Aorta (tissue), 5 donors: ENCODE measurements around the gene NKAIN2. TPM values are rescaled to one million over a fixed set of nuclear protein-coding genes. Genes with fewer than 3 reads are reported as not detected.
"Not testable (repeated sequence)": the region's sequence is repeated elsewhere in the genome, so short reads cannot be mapped to it uniquely, and the experiment has no call there.

ENCODE experiments used
- ATAC-seq: fragments of 200-7000 bp; cut with Tn5 transposase; one replicate; pipeline ENCODE4 v1.9.1; 2022; ENCODE audit warnings: moderate library complexity; ENCODE audit not compliant: low FRiP score
- DNase-seq, 2 donors: peaks; one replicate each; pipeline ENCODE4 v3.0.0-alpha.2; 2020
- H3K27ac ChIP-seq, 2 donors: one replicate each; pipeline ENCODE4 v1.5.1; 2013; ENCODE audit warnings: low read length in 2 of 2, mild to moderate bottlenecking in 2 of 2, moderate library complexity in 2 of 2, control low read depth in 1 of 2, inconsistent platforms in 1 of 2, low read depth in 1 of 2
- H3K27me3 ChIP-seq, 2 donors: one replicate each; pipeline ENCODE4 v1.6.1; 2013; ENCODE audit warnings: control low read depth in 1 of 2, low read length in 1 of 2, mild to moderate bottlenecking in 1 of 2, moderate library complexity in 1 of 2; ENCODE audit not compliant: insufficient read depth in 2 of 2, control insufficient read depth in 1 of 2
- H3K36me3 ChIP-seq, 2 donors: one replicate each; pipeline ENCODE4 v1.6.1; 2013; ENCODE audit warnings: control low read depth in 1 of 2, low read length in 1 of 2, mild to moderate bottlenecking in 1 of 2; ENCODE audit not compliant: insufficient read depth in 2 of 2, control insufficient read depth in 1 of 2
- H3K4me1 ChIP-seq, 2 donors: one replicate each; pipeline ENCODE4 v1.6.1; 2013; ENCODE audit warnings: low read length in 2 of 2, control low read depth in 1 of 2, mild to moderate bottlenecking in 1 of 2, moderate library complexity in 1 of 2; ENCODE audit not compliant: insufficient read depth in 2 of 2, control insufficient read depth in 1 of 2
- H3K4me3 ChIP-seq, 2 donors: one replicate each; pipeline ENCODE4 v1.5.1; 2013; ENCODE audit warnings: low read length in 2 of 2, control low read depth in 1 of 2, mild to moderate bottlenecking in 1 of 2
- H3K9me3 ChIP-seq: one replicate; pipeline ENCODE4 v1.6.1; 2013; ENCODE audit warnings: mild to moderate bottlenecking, low read length; ENCODE audit not compliant: control insufficient read depth
- WGBS, 2 donors: extraction: QIAGEN DNeasy Blood & Tissue Kit; methylation state at CpG; one replicate each; pipeline ENCODE4 v1.1.7; 2013; 5-methylcytosine and 5-hydroxymethylcytosine counted together
- intact Hi-C, 2 donors: fragments of 100-400 bp; cut with DNase I; formaldehyde crosslinking; loops; one replicate each; pipeline versions ENCODE4 v1.14.2 to v1.15.0; 2022
- polyA plus RNA-seq, 2 donors: library from polyadenylated mRNA; stranded (reverse); fragments of 200-250 nt; gene quantifications; one replicate each; pipeline ENCODE4 v1.2.3, GENCODE V29; 2013
- total RNA-seq, 2 donors: library from RNA; stranded (reverse); fragmentation: NEBNext Ultra II Directional; extraction: Animal tissue kit (Norgen Biotek cat#: 25700); gene quantifications; one replicate each; pipeline ENCODE4 v1.2.1, GENCODE V29; 2021
- donor health status: healthy with polysubstance abuse.
- donor health status: Bipolar disorder and iron deficiency.
- donor health status: DM: no; HTN: no; CAD: no.
- donor health status: DM: no; HTN: no; CAD: no.
- donor health status: DM: yes; HTN: yes; CAD: no.

Gene NKAIN2
- total and polyA plus RNA-seq, 4 donors = 1.4 to 1.9 TPM; not detected in 2

DNA sequence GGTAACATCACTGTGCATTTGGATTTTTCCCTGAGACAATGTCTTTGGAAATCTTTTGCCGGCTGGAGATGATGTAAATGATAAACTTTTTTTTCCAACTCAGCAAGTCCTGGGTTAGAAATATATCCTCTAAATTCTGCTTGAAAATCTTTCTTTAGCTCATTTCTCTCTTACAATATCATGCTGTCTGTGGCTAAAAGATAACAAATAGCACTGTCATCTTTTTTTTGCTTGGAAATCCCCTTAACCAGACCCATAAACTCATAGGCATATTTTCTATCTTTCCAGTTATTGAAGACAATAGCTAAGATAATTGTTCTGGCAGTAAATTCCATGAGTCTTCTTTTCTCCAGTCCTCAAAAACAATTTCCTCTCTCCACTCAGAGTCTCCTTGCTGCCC, 481.5 kb downstream of the NKAIN2 start:
- H3K4me1 ChIP-seq = no peaks in the 10 kb centered on the region
- DNase-seq (no peak), ATAC-seq (no peak)
- no peaks in the 10 kb centered on the region for H3K9me3 ChIP-seq
- H3K36me3 ChIP-seq = no peaks in the 10 kb centered on the region
- H3K27me3 ChIP-seq = no peaks in the 10 kb centered on the region
- intact Hi-C loops = no loop called here
- H3K4me3 ChIP-seq = no peak overlapping the region
- H3K27ac ChIP-seq = no peak overlapping the region
- WGBS, 2 donors = 87 to 89% methylated on average over 1 of the region's 1 CpG

DNA sequence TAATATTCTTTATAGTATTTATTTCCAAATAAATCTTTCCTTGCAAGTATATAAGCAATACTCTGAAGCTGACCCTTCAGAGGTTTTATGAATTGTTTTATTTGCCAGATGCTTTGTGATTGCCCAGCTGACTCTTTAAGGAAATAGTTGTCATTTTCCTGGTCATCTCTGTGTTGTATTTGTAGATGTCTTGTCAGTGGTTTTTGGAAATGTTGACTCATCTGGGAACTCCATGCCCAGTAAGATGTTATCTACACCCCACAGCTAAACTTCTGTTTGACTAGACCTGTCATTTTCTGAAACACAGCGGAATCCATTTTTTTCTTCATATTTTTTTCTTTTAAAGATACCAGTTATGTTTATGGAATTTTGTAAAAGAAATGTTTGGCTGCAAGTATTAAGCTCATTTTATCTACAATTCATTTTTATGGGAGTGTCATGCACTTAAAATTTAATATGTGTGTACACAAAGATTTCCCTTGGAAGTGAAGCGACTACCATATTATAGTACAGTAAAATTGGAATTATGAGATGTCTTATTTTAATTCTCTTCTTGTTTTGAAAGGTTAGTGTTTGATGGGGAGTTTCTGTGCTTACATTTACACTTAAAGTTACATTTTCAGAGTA, 491.0 kb downstream of the NKAIN2 start:
- no peaks in the 10 kb centered on the region for H3K9me3 ChIP-seq
- ATAC-seq (no peak), DNase-seq (no peak)
- no peaks in the 10 kb centered on the region for H3K27me3 ChIP-seq
- WGBS, 2 donors = 91 to 97% methylated on average over 2 of the region's 2 CpGs
- intact Hi-C loops = no loop called here
- no peak overlapping the region for H3K4me3 ChIP-seq
- no peaks in the 10 kb centered on the region for H3K36me3 ChIP-seq
- no peaks in the 10 kb centered on the region for H3K4me1 ChIP-seq
- no peak overlapping the region for H3K27ac ChIP-seq

DNA sequence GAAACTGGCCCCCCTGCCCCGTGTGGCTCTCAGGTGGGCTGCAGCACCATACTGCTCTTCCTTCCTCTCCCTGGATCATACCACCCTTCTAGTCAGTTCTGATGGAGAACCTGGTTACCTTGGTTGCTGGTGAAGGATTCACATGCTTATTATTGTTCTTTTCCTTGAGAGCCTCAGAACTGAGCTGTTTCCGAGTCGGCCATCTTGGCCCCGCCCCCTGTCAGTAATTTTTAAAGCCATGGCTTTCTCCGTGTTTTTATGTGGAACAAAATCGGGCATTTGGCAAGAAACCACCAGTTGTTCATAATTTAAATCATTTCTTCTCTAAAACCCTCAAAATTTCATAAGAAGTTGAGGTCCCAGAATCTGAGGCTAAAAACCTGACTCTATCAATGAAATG, 493.8 kb downstream of the NKAIN2 start:
- intact Hi-C loops = no loop called here
- no peak for DNase-seq
- Histone ChIP-seq H3K4me3 (no peak overlapping the region), H3K27ac (no peak overlapping the region), H3K4me1 (no peaks in the 10 kb centered on the region), H3K9me3 (no peaks in the 10 kb centered on the region), H3K27me3 (no peaks in the 10 kb centered on the region), H3K36me3 (no peaks in the 10 kb centered on the region)
- 88 to 90% methylated on average over 6 of the region's 6 CpGs for WGBS, 2 donors
- ATAC-seq = no peak

DNA sequence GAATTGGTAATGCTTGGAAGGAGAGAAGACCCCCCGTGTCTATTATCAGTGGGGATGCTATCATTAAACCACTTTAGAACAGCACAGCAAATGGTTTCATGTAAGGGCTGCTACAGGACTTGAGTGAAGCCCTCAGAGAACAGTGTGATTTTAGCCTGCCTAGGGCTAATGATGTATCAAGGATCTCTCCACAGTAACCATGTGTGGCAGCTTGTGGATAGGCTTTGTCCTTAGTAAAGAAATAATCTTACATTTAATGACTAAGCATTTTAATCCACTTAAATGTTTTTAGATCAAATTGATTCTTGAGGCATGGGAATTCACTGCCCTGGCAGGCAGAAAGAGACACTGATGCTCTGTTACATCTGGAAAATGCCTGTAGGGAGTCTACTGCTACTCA, 495.1 kb downstream of the NKAIN2 start:
- intact Hi-C loops = no loop called here
- H3K9me3 ChIP-seq = no peaks in the 10 kb centered on the region
- H3K27me3 ChIP-seq = no peaks in the 10 kb centered on the region
- ATAC-seq (no peak), DNase-seq (no peak)
- no peak overlapping the region for H3K4me3 ChIP-seq
- no peaks in the 10 kb centered on the region for H3K36me3 ChIP-seq
- 46 to 52% methylated on average over 1 of the region's 1 CpG for WGBS, 2 donors
- H3K27ac ChIP-seq = no peak overlapping the region
- no peaks in the 10 kb centered on the region for H3K4me1 ChIP-seq

DNA sequence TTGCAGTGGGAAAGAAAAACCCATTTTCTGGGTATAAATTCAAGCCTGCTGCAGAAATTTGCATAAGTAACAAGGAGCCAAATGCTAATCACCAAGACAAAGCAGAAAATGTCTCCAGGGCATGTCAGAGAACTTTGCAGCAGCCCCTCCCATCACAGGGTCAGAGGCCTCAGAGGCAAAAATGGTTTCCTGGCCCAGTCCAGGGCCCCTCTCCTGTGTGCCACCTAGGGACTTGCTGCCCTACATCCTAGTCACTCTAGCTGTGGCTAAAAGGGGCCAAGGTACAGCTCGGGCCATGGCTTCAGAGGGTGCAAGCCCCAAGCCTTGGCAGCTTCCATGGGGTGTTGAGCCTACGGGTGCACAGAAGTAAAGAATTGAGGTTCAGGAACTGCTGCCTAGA, 497.2 kb downstream of the NKAIN2 start:
- 97 to 100% methylated on average over 2 of the region's 2 CpGs for WGBS, 2 donors
- H3K27ac ChIP-seq, H3K4me3 ChIP-seq, intact Hi-C loops, H3K36me3 ChIP-seq, DNase-seq, H3K9me3 ChIP-seq, ATAC-seq, H3K27me3 ChIP-seq, H3K4me1 ChIP-seq: not testable (repeated sequence)

DNA sequence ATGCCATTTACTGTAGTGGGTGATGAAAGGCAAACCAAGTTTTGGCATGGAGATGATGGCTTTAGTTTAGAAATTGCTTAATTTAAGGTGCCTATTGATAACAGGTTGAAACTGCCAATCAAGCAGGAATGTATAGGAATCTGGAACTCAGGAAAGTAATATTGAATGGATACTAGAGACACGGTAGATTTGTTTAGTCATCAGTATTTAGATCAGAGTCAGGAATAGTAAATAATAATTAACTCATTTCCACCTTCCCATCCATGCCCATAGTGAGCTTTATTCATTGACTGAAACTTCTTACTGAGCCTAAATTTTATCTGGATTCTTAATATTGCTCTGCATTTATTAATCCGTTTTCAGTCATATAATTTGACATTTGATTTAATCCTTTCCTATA, 500.3 kb downstream of the NKAIN2 start:
- WGBS, 2 donors = 90% methylated on average over 2 of the region's 2 CpGs
- intact Hi-C loops = no loop called here
- H3K27me3 ChIP-seq = no peaks in the 10 kb centered on the region
- no peak overlapping the region for H3K4me3 ChIP-seq
- ATAC-seq (no peak), DNase-seq (no peak)
- no peaks in the 10 kb centered on the region for H3K36me3 ChIP-seq
- no peak overlapping the region for H3K27ac ChIP-seq
- H3K4me1 ChIP-seq = no peaks in the 10 kb centered on the region
- no peaks in the 10 kb centered on the region for H3K9me3 ChIP-seq

DNA sequence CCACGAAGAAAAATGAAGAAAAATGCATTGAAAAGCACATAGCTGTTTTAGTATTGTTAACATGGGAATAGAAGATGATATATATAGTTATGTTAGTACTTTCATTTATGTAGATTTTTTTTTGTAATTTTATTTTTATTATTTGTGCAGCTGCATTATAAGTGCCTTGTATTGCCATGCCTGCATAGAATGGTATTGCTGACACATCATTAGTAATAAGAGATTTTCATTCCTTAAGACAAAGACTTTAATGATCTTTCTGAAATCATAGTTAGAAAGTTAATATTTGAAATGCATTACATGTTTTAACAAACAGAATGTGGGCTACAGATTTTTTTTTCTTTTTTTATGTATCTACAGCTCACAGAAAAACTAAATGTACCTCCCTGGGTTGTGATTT, 506.5 kb downstream of the NKAIN2 start:
- Histone ChIP-seq H3K27me3 (no peaks in the 10 kb centered on the region), H3K4me3 (no peak overlapping the region), H3K4me1 (no peaks in the 10 kb centered on the region), H3K9me3 (no peaks in the 10 kb centered on the region), H3K36me3 (no peaks in the 10 kb centered on the region), H3K27ac (no peak overlapping the region)
- intact Hi-C loops = no loop called here
- 76 to 78% methylated on average over 1 of the region's 1 CpG for WGBS, 2 donors
- DNase-seq (no peak), ATAC-seq (no peak)

DNA sequence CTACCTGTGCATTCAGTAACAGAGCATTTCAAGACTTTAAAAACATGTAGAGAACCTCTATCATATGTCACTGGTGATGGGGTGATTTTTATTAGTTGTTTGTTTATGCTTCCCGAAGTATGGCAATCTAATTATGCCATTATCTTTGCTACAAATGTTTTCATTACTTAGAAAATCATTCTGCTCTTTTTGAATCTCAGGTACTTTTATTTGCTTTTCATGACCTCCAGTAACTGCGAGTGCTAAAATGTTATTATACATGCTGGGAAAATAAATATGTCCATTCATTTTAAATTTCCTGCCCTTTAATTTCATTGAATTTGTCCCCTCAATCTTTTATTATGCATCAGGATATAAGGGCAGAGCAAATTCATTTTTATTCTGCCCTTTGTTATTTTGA, 515.7 kb downstream of the NKAIN2 start:
- WGBS, 2 donors = 64 to 71% methylated on average over 2 of the region's 2 CpGs
- intact Hi-C loops = no loop called here
- H3K4me3 ChIP-seq = no peak overlapping the region
- no peak overlapping the region for H3K27ac ChIP-seq
- H3K36me3 ChIP-seq = no peaks in the 10 kb centered on the region
- no peaks in the 10 kb centered on the region for H3K4me1 ChIP-seq
- DNase-seq = no peak
- ATAC-seq = no peak
- H3K27me3 ChIP-seq = no peaks in the 10 kb centered on the region
- H3K9me3 ChIP-seq = no peaks in the 10 kb centered on the region

DNA sequence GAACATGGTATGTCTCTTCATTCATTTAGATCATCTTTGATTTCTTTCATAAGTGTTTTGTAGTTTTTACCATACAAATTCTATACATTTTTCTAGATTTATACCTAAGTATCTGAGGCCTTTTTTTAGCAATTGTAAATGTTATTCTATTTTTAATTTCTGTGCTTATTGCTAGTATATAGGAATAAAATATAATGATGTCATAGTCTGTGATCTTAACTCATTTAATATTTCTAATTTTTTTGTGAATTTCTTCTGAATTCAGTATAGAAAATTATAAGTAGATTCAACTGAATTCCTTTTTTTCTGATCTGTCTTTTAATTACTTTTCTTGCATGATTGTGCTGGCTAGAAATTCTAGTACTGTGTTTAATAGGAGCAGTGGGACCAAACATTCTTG, 520.6 kb downstream of the NKAIN2 start:
- DNase-seq = no peak
- no peak overlapping the region for H3K27ac ChIP-seq
- H3K4me3 ChIP-seq = no peak overlapping the region
- H3K27me3 ChIP-seq = no peaks in the 10 kb centered on the region
- H3K4me1 ChIP-seq = no peaks in the 10 kb centered on the region
- no peaks in the 10 kb centered on the region for H3K36me3 ChIP-seq
- intact Hi-C loops = no loop called here
- peaks cover 2% of the 10 kb centered on the region for H3K9me3 ChIP-seq
- ATAC-seq = no peak
